Neural cell (in vitro differentiated cells): ENCODE measurements around the gene MAN1B1. TPM values are rescaled to one million over a fixed set of nuclear protein-coding genes. Genes with fewer than 3 reads are reported as not detected.

Experiments
- H2AFZ ChIP-seq: fragments of 200-600, 300-800 bp; sonication (generic), shearing (Covaris generic); 2 replicates; pipeline ENCODE4 v1.6.0; 2014; ENCODE audit warnings: low read depth, mild to moderate bottlenecking, antibody characterized with exemption, low read length, moderate library complexity
- H3F3A ChIP-seq: fragments of 200-600 bp; shearing (Covaris generic); 2 replicates; pipeline ENCODE4 v1.6.1; 2016; ENCODE audit warnings: mild to moderate bottlenecking, moderate library complexity, mixed read lengths, antibody characterized with exemption, low read length; ENCODE audit not compliant: insufficient read depth, poor library complexity, severe bottlenecking
- H3K27ac ChIP-seq: fragments of 200-600, 300-800 bp; sonication (generic), shearing (Covaris generic); 2 replicates; pipeline ENCODE4 v1.5.1; 2014; ENCODE audit warnings: mild to moderate bottlenecking, low read length, moderate library complexity
- H3K27me3 ChIP-seq: fragments of 300-800, 200-600 bp; sonication (generic), shearing (Covaris generic); 2 replicates; pipeline ENCODE4 v1.6.0; 2014; ENCODE audit warnings: mild to moderate bottlenecking, low read depth, low read length, moderate library complexity; ENCODE audit not compliant: insufficient read depth
- H3K36me3 ChIP-seq: fragments of 300-800, 200-600 bp; sonication (generic), shearing (Covaris generic); 2 replicates; pipeline ENCODE4 v1.5.1; 2014; ENCODE audit warnings: mild to moderate bottlenecking, antibody characterized with exemption, low read length, moderate library complexity; ENCODE audit not compliant: insufficient read depth
- H3K4me2 ChIP-seq: fragments of 300-800, 200-600 bp; sonication (generic), shearing (Covaris generic); 2 replicates; pipeline ENCODE4 v1.6.0; 2014; ENCODE audit warnings: mild to moderate bottlenecking, low read length
- H3K4me3 ChIP-seq: fragments of 300-800, 200-600 bp; sonication (generic), shearing (Covaris generic); 2 replicates; pipeline ENCODE4 v1.5.1; 2014; ENCODE audit warnings: mild to moderate bottlenecking, low read length, moderate library complexity
- H3K79me2 ChIP-seq: fragments of 200-600 bp; shearing (Covaris generic); replicated peaks from 2 replicates; pipeline ENCODE4 v1.6.0; 2014; ENCODE audit warnings: mild to moderate bottlenecking, low read length, moderate library complexity; ENCODE audit not compliant: insufficient read depth
- H3K9ac ChIP-seq: fragments of 300-800, 200-600 bp; sonication (generic), shearing (Covaris generic); 2 replicates; pipeline ENCODE4 v1.6.1; 2016; ENCODE audit warnings: mild to moderate bottlenecking, low read length, mixed read lengths
- H3K9me2 ChIP-seq: fragments of 200-600 bp; shearing (Covaris generic); 2 replicates; pipeline ENCODE4 v1.6.1; 2016; ENCODE audit warnings: mild to moderate bottlenecking, low read length, mixed read lengths; ENCODE audit not compliant: insufficient read depth
- H3K9me3 ChIP-seq: fragments of 200-600, 300-800 bp; sonication (generic), shearing (Covaris generic); 2 replicates; pipeline ENCODE4 v1.6.1; 2016; ENCODE audit warnings: mild to moderate bottlenecking, mixed run types, low read length, moderate library complexity, mixed read lengths
- H4K20me1 ChIP-seq: fragments of 200-600 bp; shearing (Covaris generic); 2 replicates; pipeline ENCODE4 v1.6.1; 2016; ENCODE audit warnings: mild to moderate bottlenecking, mixed run types; ENCODE audit not compliant: insufficient read depth
- EP300 ChIP-seq: fragments of 450-650 bp; conservative IDR thresholded peaks from 2 replicates; pipeline ENCODE4 v1.6.1; 2014; ENCODE audit warnings: antibody characterized with exemption, mild to moderate bottlenecking, moderate library complexity; ENCODE audit not compliant: poor library complexity, severe bottlenecking
- EZH2 ChIP-seq: fragments of 200-600, 300-800 bp; shearing (Covaris generic), sonication (generic); IDR thresholded peaks from 2 replicates; pipeline ENCODE4 v1.6.1; 2014; ENCODE audit warnings: antibody characterized with exemption, low read length, borderline replicate concordance, mild to moderate bottlenecking; ENCODE audit not compliant: insufficient read depth, poor library complexity, severe bottlenecking
- MXI1 ChIP-seq: fragments of 450-650 bp; conservative IDR thresholded peaks from 2 replicates; pipeline ENCODE4 v1.6.1; 2014; ENCODE audit warnings: antibody characterized with exemption, mild to moderate bottlenecking; ENCODE audit not compliant: poor library complexity, severe bottlenecking
- POLR2AphosphoS5 ChIP-seq: IDR thresholded peaks from 2 replicates; pipeline ENCODE4 v1.6.1; 2012
- RAD21 ChIP-seq: fragments of 450-650 bp; conservative IDR thresholded peaks from 2 replicates; pipeline ENCODE4 v1.6.1; 2014; ENCODE audit warnings: antibody characterized with exemption, mild to moderate bottlenecking, moderate library complexity
- SMC3 ChIP-seq: fragments of 450-650 bp; conservative IDR thresholded peaks from 2 replicates; pipeline ENCODE4 v1.6.1; 2014; ENCODE audit warnings: antibody characterized with exemption, mild to moderate bottlenecking, moderate library complexity; ENCODE audit not compliant: poor library complexity
- TAF1 ChIP-seq: IDR thresholded peaks from 2 replicates; pipeline ENCODE4 v1.6.1; 2012; ENCODE audit warnings: low read depth
- polyA plus RNA-seq: library from polyadenylated mRNA; depleted of rRNA; stranded (reverse); fragments of >200 nt; gene quantifications from 2 replicates; pipeline ENCODE4 v1.2.3, GENCODE V29; 2014
- TF ChIP-seq, protein P1 (sequence below): IDR thresholded peaks from 2 replicates; pipeline ENCODE4 v1.6.1; 2012; ENCODE audit warnings: borderline replicate concordance
- TF ChIP-seq, protein P2 (sequence below): fragments of 450-650 bp; IDR thresholded peaks from 2 replicates; pipeline ENCODE4 v1.5.1; 2014; ENCODE audit warnings: antibody characterized with exemption, mild to moderate bottlenecking, moderate library complexity; ENCODE audit not compliant: poor library complexity, severe bottlenecking

MAN1B1 gene
- polyA plus RNA-seq, 1 donor from 2014 or later, result 72.0 TPM

DNA sequence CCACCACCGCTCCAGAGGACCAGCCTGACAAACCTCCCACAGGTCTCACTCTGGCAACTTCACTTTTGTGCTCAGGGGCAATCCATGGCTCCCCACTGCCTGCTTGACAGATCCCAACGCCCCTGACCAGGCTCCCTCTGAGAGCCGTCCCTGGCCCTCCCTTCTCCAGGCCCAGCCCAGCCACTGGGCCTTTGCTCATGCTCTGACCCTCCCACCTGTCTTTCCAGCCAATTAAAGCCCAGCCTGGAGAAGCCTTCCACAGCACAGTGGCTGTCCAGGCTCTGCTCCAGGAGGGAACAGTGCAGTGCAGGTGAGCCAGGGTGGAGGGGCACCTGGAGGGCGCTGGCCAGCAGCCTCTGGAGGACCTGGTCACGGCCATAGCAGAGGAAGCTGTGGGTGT is 36.2 kb upstream of the MAN1B1 start:
- Histone ChIP-seq H2AFZ (no peak overlapping the region), H4K20me1 (no peaks in the 10 kb centered on the region), H3F3A (no peaks in the 10 kb centered on the region), H3K27ac (no peak overlapping the region), H3K4me2 (no peak overlapping the region), H3K4me3 (no peak overlapping the region), H3K27me3 (peaks cover 80% of the 10 kb centered on the region), H3K9ac (no peak overlapping the region), H3K9me2 (no peaks in the 10 kb centered on the region), H3K9me3 (no peaks in the 10 kb centered on the region), H3K36me3 (no peaks in the 10 kb centered on the region), H3K79me2 (no peaks in the 10 kb centered on the region)
- TF ChIP-seq RAD21 (no peak), SMC3 (no peak), MXI1 (no peak), TAF1 (no peak), POLR2AphosphoS5 (no peak), EZH2 (no peak), EP300 (no peak)
- TF ChIP-seq, protein P1, sequence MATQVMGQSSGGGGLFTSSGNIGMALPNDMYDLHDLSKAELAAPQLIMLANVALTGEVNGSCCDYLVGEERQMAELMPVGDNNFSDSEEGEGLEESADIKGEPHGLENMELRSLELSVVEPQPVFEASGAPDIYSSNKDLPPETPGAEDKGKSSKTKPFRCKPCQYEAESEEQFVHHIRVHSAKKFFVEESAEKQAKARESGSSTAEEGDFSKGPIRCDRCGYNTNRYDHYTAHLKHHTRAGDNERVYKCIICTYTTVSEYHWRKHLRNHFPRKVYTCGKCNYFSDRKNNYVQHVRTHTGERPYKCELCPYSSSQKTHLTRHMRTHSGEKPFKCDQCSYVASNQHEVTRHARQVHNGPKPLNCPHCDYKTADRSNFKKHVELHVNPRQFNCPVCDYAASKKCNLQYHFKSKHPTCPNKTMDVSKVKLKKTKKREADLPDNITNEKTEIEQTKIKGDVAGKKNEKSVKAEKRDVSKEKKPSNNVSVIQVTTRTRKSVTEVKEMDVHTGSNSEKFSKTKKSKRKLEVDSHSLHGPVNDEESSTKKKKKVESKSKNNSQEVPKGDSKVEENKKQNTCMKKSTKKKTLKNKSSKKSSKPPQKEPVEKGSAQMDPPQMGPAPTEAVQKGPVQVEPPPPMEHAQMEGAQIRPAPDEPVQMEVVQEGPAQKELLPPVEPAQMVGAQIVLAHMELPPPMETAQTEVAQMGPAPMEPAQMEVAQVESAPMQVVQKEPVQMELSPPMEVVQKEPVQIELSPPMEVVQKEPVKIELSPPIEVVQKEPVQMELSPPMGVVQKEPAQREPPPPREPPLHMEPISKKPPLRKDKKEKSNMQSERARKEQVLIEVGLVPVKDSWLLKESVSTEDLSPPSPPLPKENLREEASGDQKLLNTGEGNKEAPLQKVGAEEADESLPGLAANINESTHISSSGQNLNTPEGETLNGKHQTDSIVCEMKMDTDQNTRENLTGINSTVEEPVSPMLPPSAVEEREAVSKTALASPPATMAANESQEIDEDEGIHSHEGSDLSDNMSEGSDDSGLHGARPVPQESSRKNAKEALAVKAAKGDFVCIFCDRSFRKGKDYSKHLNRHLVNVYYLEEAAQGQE, result no peak
- TF ChIP-seq, protein P2, sequence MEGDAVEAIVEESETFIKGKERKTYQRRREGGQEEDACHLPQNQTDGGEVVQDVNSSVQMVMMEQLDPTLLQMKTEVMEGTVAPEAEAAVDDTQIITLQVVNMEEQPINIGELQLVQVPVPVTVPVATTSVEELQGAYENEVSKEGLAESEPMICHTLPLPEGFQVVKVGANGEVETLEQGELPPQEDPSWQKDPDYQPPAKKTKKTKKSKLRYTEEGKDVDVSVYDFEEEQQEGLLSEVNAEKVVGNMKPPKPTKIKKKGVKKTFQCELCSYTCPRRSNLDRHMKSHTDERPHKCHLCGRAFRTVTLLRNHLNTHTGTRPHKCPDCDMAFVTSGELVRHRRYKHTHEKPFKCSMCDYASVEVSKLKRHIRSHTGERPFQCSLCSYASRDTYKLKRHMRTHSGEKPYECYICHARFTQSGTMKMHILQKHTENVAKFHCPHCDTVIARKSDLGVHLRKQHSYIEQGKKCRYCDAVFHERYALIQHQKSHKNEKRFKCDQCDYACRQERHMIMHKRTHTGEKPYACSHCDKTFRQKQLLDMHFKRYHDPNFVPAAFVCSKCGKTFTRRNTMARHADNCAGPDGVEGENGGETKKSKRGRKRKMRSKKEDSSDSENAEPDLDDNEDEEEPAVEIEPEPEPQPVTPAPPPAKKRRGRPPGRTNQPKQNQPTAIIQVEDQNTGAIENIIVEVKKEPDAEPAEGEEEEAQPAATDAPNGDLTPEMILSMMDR, result no peak

DNA sequence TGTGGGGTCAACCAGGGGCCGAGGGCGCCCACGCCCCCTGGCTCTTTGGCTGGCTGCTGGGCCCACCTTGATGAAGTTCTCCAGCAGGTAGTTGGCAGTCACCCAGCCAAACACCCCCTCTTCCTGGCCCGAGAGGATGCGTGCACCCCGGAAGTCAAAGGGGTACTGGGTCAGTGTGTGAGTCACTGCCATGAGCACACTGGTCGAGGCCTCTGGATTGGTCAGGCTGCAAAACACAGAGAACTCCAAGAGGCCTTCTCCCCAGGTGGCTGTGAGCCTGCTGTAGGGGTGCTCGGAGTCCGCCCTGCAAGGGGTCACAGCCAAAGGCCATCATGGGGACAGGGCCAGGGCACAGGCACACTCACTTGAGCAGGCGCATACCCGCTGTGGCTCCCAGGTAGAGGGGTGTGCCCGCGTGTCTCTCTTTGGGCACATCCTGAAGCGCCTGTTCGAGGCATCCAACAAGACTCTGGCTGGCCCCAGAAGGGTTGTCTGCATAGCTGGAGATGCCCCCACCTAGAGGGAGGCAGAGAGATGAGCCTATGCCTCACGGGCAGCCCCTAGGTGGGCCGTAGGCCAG is 35.5 kb upstream of the MAN1B1 start:
- Histone ChIP-seq H2AFZ (no peak overlapping the region), H3K9me3 (no peaks in the 10 kb centered on the region), H4K20me1 (no peaks in the 10 kb centered on the region), H3K4me3 (no peak overlapping the region), H3K4me2 (no peak overlapping the region), H3K27ac (no peak overlapping the region), H3K79me2 (no peaks in the 10 kb centered on the region), H3K9ac (no peak overlapping the region), H3K9me2 (no peaks in the 10 kb centered on the region), H3F3A (no peaks in the 10 kb centered on the region), H3K36me3 (no peaks in the 10 kb centered on the region), H3K27me3 (peaks cover 81% of the 10 kb centered on the region)
- TF ChIP-seq EZH2, result no peak
- TF ChIP-seq TAF1, result no peak
- no peak for TF ChIP-seq POLR2AphosphoS5
- TF ChIP-seq SMC3, result no peak
